ENCODE results near the gene EXOC6B.

EXOC6B gene

GRCh38 chr2:72157871-72158771 is 667.7 kb downstream of the EXOC6B start:
- DNase-seq (ENCODE audit: low spot score), result no peak

GRCh38 chr2:72156872-72157271 is 669.0 kb downstream of the EXOC6B start:
- no peak for DNase-seq (ENCODE audit: low spot score)

DNA sequence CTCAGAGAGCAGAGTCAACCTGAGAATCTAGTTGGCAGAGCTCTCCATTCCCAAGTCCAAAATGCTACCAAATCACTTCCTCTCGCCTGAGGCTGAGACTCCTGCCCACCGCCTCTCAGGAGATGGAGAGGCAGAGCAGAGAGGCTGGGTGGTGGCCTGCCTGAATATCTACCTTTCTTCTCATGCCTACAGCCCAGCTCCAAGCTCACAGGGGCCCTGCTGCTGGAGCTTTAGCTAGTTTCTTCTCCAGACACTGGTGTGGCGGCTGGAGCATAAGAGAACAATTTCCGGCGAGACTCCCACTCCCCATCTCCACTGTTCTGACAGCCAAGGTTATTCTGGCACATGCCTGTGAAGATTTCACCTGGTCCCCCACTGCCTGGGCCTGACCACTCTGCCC is 670.1 kb downstream of the EXOC6B start:
- DNase-seq (ENCODE audit: low spot score), result no peak

DNA sequence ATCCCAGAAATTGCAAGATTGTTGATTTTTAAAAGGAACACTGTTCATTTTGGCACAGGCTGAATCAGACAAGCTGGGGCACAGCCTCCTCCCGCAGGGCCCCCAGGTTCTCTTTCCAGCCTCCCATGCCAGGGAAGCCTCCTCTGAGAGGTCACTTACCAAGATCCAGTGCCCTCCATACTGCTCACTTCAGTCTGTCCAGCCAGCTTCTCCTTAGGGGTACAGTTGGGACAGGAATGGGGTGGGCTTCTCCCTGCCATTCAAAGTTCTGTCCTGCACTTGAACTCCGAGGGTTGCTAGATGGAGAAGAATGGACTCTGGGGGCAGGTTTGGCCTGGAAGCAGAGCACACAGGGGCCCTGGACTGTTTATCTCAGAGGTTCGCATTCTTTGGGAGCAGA is 670.7 kb downstream of the EXOC6B start:
- no peak for DNase-seq (ENCODE audit: low spot score)

DNA sequence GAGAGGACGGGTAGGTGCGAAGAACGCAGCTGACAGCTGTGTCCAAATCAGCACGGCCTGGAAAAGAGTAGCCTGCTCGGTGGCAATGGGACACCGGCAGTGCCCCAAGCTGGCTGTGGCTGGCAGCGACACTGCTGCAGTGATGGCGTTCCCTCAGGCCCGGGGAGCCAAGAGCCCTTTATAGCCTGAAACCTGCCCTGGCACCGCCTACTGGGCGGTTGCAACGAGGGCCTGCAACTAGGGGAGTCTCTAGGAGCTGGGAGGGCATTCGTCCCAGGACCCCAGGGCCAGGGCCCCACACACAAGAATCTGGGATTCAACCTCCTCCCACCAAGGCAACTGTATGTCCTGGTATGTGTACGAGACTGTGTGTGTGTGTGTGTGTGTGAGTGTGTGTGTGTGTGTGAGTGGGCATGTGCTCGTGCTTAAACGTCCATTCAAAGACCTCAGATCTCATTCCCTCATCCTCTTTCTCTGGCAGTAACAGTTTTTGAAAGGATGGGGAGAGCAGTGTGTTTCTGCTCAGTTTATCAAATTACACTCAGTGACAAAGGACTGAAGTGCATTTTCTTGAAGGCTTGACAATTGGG is 671.4 kb downstream of the EXOC6B start:
- DNase-seq (ENCODE audit: low spot score), result no peak

GRCh38 chr2:72153924-72154323 is 671.9 kb downstream of the EXOC6B start:
- DNase-seq (ENCODE audit: low spot score), result no peak

DNA sequence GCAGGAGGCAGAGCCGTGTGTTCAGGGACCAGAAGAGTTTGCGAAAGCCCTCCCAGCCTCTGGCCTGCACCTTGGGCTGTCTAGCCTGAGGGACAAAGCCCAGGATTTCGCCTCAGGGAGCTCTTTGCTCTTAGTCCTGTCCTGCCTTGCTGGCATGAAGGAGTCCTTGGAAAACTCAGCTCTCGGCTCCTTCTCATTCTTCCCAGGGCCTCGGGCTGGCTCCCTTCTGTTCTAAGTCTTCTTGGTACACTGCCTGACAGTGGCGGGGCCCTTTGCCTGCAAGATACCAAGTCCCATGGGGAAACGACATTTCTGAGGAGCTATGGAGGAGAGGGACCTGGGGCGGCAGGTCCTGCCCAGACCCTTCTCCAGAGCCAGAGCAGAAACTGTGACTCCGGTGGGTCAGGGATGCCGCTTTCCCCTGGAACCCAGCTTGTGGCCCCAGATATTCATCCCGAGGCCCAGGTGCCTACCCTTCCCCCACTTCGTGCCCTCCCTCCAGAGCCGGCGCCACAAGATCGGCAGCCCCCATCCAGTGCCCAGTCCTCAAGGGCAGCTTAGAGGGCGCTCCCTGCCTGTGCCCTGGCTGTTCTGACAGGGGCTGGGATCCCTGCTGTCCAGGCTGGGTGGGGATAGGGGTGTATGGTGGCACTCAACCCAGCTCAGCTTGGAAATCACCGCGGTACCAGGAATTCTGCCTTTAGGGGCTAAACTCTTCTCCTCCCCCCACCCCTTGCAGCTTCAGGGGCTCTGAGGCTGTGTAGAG is 672.6 kb downstream of the EXOC6B start:
- no peak for DNase-seq (ENCODE audit: low spot score)

DNA sequence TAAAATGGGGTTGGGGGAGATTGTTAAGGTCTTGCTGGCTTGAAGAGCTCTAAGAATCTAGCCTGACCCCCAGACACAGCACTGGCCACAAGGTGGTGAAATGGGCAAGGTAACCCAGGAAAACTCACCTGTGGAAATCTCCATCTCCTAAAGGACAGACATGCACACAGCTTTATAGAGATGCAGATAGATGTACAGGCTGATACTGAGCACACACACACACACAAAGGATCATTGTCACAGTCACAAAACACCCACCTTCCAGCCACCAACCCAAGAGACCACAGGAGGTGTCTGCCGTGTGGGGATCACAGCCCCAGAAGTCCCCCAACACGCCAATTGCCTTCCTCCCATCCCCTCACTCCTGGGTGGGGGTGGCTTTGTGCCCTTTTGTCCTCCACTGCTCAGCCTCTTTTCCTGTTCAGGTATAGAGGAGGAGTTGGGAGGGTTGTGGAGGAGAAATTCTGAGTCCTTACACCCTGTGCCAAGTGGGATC is 674.9 kb downstream of the EXOC6B start:
- DNase-seq (ENCODE audit: low spot score), result no peak

- DNase-seq (ENCODE audit: low spot score), result peak; percentile 96
Observed at GRCh38 chr2:72150157-72150860, 675.5 kb downstream of the EXOC6B start.

DNA sequence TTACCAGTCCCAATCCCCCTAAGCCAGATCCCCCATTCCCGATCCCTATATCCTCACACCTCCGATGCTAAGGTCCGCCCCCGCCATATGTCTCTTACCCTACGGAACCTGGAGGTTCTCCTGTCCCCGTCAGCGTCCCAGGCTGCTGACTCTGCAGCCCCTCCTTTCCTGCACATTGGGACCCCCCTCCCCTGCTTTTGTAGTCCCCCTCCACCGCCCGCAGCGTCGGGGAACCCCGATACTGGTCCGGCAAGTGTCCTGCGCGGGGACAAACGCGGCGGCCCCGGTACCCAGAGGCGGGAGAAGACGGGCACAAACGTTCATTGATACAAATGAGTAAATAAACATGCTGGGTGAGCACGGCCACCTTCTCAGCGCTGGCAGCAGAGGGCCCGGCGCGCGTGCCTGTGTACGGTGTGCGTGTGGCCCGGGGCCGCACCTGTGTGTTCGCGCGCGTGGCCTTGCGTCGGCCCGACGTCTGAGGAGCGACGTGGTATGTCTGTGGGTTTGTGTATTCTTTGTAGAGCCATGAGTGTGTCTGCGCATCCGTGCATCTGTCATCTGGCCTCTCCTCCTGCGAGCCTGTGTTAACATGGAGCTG is 676.2 kb downstream of the EXOC6B start:
- DNase-seq (ENCODE audit: low spot score), result no peak

DNA sequence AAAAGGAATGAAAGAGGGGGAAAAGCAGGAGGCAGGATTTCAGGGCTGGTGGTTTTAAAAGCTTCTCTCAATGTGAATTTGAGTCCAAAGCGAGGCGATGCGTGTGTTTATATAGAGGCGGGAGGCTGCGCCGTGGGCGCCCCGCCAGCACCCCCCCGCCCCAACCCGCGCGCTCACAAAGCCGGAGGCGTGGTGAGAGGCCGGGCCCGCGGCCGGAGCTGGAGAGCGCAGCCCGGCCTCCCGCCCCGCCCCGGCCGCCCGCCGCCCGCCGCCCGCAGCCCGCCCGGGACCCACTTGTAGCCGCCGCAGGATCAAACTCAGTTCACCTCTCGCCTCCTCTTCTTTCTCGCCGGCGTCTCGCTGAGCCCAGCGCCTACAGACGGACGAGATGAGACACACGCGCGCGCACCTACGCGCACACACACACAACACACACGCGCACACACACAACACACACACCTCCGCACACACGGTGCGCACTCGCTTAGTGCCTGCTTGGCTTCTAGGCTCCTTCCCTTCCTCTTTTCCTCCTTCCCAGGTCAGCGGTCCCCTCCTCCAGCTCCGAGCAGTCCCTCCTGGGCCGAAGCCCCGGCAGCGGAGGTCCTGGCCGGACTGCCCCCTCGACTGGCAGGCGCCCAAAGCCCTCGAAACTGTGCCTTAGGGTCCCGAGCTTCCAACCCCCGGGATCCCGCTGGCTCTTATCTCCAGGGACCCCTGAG is 676.8 kb downstream of the EXOC6B start:
- DNase-seq (ENCODE audit: low spot score), result peak; percentile 88

- peak; percentile 64 for DNase-seq (ENCODE audit: low spot score)
Observed at GRCh38 chr2:72148003-72148836, 677.6 kb downstream of the EXOC6B start.

- DNase-seq (ENCODE audit: low spot score), result peak; percentile 85
Observed at GRCh38 chr2:72147303-72147971, 678.4 kb downstream of the EXOC6B start, which contains the start of gene CYP26B1. Gene CYP26B1, minus strand, starts transcription at chr2:72147862. Its CDS starts 28 bp downstream, at chr2:72147834.

- DNase-seq (ENCODE audit: low spot score), result peak; percentile 63
Observed at GRCh38 chr2:72146347-72147302, 679.2 kb downstream of the EXOC6B start.

GRCh38 chr2:72145658-72146329 is 680.0 kb downstream of the EXOC6B start:
- no peak for DNase-seq (ENCODE audit: low spot score)

- DNase-seq (ENCODE audit: low spot score), result peak; percentile 95
Observed at GRCh38 chr2:72145289-72145657, 680.6 kb downstream of the EXOC6B start.

- DNase-seq (ENCODE audit: low spot score), result peak; percentile 99
Observed at GRCh38 chr2:72144632-72145288, 681.1 kb downstream of the EXOC6B start.
